Vagina (tissue), 2 donors: ENCODE results near the gene MYO7B.

Experiments
- CTCF ChIP-seq, 3 experiments: fragments of 450-650 bp in 2 of 3; fragments of 200-600 bp in 1 of 3; sonication (generic) in 1 of 3; IDR thresholded peaks; one replicate each; pipeline ENCODE4 v1.5.1; 2017 to 2019; ENCODE audit warnings: antibody characterized with exemption in 3 of 3, mild to moderate bottlenecking in 2 of 3, moderate library complexity in 2 of 3
- POLR2A ChIP-seq, 2 donors: fragments of 450-650 bp; IDR thresholded peaks; one replicate each; pipeline ENCODE4 v1.6.1; 2017; ENCODE audit warnings: antibody characterized with exemption in 2 of 2, mild to moderate bottlenecking in 2 of 2, moderate library complexity in 2 of 2
- POLR2AphosphoS5 ChIP-seq, 2 donors: sonication (generic); formaldehyde crosslinking; IDR thresholded peaks; one replicate each; pipeline ENCODE4 v1.9.0; 2017; ENCODE audit warnings: antibody characterized with exemption in 2 of 2, mild to moderate bottlenecking in 2 of 2, low read depth in 1 of 2; ENCODE audit not compliant: insufficient read depth in 1 of 2

DNA sequence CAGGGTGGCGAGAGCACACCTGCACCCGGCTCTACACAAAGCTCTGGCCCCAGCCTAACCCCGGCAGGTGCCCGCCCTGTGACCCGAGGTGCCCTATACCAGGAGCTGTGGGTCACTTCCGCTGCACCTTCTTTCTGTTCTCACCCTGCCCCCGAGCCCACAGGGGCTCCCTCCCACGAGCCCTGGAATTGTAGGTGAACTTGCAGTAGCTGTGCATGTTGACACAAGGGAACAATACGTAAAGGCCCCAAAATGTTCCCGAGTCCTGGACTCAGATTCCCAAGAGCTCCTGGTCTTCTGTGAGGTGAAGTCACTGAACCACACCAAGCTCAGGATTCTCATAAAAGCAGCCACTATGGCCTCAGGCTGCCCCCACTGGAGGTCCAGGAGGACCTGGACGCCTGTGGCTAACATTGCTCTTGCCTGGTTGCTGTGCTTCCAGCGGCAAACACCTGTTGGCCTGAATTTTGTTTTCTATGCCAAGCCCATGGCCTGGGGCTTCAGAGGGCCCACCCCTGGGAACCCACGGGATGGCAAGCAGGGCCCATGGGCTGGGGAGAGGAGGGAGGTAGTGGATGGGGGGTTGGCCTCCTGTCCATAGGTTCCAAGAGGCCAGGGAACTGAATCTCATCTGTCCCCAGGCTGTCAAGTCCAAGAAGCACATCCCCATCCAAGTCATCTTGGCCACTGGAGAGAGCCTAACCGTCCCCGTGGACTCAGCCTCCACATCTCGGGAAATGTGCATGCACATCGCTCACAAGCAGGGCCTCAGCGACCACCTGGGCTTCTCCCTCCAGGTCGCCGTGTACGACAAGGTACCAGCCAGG, 87.3 kb downstream of the MYO7B start:
- TF ChIP-seq POLR2AphosphoS5 (IDR thresholded peaks at IDR 0.05; ENCODE audit: insufficient read depth in 1 of 2, low read depth in 1 of 2) (no peak), CTCF (IDR thresholded peaks at IDR 0.05) (no peak), POLR2A (IDR thresholded peaks at IDR 0.05) (no peak)
